T follicular helper cell (primary cell): Measurements from ENCODE around the gene FRAS1.
"Not testable (repeated sequence)": the region's sequence is repeated elsewhere in the genome, so short reads cannot be mapped to it uniquely, and the experiment has no call there.

Experiments
- DNase-seq: peaks from one replicate; pipeline ENCODE4 v3.0.0-alpha.2; 2020; ENCODE audit warnings: low read depth

FRAS1 gene

DNA sequence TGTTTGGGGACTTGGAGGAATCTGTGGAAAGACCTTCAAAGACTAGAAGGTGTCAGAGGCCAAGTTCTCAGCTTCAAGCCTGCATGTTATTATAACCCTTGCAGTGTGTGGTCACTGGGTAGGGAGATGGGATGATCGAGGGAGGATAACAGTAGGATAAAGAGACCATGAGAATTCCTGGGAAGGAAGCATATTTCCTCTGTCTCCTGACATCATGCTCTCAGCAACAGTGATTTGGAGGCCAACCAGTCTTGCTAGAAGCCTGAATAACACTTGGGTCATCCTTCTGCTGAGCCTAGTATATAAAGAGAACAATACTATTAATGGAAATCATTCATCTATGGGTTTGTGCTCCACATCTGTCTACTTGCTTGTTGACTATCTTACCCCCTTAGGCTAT lies 453.6 kb downstream of the FRAS1 start:
- no peak for DNase-seq

DNA sequence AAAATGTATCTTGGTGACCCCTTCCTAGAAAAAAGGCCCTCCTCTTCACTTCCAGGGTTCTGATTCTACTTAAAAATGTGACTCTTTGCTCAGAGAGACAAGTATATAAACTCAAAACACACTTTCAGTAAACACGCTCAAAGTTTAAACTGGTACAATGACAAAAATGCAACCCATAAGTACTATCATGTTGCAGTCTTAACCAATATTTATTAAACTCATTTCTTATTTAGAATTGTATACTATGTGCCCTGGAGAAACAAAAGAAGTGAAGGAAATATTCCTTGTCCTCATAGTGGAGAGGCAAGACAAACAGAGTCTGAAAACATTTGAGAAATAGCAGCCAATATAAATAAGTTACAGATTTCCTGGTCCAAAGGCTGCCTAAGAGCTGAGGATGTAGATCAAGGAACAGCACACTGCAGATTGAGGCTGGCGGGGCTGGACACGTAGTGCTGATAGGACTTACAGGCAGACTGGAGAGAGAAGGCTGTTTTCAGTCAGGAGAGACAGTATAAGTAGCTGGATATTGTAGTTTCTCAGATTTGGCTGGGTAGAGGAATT lies 455.3 kb downstream of the FRAS1 start:
- no peak for DNase-seq

DNA sequence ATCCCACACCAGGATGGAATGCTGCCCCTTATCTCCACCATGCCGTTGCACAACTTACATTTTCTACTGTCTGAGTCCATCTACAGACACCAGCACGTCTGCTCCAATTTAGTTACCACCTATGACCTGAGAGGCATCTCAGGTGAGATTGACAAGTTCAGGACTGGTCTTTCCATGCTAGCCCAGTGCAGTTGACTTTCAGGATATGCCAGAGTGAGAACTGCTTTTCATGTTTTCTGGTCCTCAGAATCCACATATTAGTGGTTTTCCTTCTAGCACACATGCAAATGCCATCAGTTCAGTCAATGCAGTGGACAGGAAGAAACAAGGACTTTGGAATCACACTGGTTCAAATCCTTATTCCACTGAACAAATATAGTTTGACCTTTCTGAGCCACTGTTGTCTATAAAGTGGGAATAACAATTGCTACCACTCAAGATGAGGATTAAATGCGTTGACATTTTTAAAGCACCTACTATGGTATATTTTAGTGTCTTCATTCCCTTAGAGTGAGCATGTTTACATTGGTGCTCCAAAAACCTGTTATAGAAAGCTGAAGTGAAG lies 456.4 kb downstream of the FRAS1 start:
- DNase-seq, result no peak

DNA sequence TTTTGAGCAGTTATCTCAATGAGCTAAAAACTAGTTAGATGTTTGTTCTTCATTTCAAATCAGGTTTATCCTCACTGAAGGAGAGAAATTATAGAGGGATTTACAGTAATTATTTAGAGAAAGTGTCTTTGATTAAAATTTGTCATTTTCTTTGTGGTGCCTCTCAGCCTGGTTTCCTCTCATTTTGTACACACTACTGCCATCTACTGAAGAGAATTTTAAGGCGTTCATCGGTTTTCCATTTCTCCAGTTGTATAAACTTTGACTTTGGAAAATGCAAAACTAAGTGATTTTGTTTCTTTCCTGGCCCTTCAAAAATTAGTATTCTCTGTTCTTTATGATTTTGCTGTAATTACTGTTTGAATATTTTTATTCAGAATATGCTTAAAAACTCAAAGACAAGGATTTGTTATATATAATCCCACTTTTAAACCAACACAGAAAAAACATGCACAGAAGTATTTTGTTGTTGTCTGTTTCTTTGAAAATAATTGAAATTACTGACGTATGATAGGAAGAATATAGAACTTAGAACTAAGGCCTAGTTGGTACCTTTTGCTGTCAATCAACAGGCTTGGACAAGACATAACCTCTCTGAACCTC lies 460.0 kb downstream of the FRAS1 start:
- no peak for DNase-seq

DNA sequence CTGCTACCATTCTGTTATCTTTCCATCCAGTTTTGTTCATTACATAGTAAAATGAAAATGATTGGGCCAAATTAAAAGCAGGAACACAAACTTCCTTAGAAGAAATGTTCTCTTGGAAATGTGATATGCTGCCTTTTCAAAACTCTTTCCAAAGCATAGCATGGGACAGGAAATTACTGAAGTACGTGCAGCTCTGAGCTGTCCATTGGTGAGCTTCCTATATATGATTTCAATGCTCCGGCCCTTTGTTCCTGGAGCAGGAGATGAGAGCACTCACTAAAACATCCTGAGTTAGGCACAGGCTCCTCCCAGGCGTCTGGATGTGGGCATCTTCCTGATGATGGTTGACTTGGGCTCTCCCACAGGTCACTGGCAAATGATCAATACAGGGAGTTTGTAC lies 461.4 kb downstream of the FRAS1 start:
- DNase-seq, result no peak

DNA sequence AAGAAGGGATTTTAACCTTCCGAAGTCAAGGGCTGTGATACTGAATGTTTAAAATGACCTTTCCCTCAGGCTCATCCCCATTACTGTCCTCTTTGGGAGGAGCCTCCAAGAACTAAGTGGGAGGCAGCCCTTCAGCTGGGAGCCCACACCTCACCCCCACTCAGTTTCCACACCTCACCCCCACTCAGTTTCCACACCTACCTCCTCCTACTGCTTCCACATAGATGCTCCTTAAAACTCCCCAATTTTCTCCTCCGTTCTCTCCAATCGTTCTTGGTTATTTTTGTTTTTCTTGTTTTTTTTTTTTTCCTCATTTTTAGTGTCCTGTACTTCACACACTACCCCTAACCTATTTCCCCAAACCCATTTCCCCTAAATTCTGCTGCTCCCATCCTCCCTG lies 462.8 kb downstream of the FRAS1 start:
- DNase-seq, result no peak

DNA sequence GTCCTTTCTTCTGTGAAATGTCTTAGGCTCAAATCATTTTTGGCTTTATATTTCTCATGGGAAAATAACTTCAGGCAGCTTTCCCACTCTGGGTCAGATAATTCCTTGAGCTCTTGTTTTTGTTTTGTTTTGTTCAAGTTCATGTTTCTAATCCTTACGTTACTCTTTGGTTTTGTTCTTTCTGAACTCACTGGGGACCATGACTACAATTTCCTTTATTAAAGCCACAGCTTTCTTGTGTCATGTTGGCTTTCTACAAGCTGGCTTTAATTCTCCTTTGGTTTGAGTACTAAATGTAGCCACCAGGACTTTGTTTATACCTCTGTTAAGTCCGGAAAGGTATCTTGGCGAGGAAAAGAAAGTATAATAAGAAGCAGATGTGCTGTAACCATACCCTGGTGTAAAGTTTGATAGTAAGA lies 463.7 kb downstream of the FRAS1 start:
- no peak for DNase-seq

DNA sequence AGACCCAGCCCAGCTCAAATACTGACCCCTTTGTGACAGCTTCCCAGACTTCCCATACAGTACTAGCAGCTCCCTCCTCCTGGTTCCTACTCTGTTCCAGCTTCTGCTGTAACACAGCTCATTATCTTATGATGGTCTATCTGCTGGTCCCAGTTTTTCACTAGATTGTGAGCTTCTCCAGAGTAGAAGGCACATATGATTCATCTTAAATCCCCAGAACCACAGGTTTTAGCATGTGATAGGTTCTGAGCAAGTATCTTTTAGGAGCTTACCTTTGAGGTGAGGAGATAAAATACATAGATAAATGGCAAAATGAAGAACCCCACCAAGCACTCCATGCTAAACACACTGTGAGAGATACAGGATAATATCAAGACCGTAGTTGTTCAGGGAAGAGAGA lies 466.9 kb downstream of the FRAS1 start:
- no peak for DNase-seq

DNA sequence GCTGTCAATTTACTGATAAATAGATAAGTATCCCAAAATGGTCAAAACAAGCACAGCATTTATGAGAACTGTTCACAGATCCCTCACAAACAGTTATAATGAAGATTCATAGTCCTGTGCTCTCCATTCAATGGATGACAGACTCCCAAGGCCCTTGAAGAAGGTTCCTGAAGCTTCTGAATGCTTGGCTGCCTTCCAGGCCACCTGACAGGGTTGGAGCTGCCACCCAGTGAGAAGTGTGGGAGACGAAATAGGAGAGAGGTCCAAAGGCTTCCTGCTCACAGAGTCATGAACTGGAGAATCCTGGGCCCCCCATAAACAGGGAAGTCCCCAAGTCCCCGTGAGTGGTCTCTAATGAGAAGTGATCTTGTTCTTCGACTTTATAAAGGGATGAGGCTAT lies 468.4 kb downstream of the FRAS1 start:
- DNase-seq, result no peak

DNA sequence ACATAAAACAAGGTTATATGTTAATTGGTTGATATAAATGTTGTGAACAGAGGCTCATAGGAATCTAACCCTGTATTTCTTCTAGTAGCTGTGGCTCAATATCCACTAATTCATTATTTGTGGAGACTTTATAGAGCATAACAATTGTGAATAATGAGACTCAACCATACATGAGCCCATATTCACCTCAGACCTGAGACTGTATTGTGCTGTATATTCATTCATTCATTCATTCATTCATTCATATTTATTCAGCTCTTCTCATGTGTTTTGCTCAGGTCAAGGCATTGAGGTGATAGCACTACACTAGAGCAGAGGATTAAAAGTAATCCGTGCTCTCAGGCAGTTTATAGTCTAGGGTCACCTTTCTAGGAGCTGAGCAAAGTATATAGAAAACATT lies 470.0 kb downstream of the FRAS1 start:
- no peak for DNase-seq

DNA sequence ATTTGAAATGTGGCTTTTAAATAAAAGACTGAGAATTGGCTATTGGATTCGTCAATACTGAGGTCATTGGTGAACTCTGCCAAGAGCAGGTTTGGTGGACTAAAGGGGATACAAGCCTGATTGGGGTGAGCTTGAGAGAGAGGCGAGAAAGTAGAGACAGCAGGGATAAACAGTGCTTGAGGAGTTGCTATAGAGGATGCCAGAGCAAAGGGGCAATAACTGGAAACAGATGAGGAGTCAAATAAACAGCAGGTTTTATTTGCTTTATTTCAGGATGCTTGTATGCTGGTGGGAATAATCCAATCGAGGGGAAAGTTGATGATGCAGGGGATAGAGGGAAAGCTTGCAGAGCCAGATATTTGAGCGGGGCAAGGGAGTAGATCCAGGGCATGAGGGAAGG lies 470.4 kb downstream of the FRAS1 start:
- no peak for DNase-seq

DNA sequence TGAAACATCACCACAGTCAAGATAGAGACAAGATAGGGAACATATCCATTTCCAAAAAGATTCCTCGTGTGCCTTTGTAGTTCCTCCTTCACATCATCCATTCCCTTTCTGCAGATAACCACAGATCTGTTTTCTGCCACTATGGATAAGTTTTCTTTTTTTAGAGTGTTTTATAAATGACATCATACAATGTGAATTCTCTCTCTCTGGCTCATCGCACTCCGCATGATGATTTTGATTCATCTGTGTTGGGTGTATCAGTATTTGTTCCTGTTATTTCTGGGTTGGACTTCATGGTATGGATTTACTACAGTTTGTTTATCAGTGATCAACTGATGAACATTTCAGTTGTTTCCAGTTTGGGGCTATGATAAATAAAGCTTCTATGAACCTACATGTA lies 471.2 kb downstream of the FRAS1 start:
- DNase-seq, result no peak

DNA sequence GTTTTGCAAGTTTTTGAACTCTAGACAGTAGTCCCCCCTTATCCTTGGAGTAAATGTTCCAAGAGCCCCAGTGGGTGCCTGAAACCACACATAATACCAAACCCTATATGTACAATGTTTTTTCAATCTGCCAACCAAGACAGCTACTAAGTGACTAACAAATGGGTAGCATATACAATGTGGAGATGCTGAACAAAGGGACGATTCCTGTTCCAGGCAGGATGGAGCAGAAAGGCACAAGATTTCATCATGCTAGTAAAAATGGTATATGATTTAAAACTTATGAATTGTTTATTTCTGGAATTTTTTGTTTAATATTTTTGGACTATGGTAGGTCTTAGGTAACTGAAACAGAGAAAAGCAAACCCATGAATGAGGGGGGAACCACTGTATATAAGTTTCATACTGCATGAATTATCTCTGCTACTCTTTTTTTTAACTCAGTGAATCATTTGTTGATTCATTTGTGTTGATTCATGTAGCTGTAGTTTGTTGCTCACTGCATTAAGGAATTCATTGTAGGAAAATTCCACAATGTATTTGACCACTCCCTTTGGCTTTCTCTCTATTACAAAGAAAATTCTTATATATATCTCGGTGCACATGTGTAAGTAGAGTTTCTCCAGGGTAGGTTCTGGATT lies 472.6 kb downstream of the FRAS1 start:
- no peak for DNase-seq

DNA sequence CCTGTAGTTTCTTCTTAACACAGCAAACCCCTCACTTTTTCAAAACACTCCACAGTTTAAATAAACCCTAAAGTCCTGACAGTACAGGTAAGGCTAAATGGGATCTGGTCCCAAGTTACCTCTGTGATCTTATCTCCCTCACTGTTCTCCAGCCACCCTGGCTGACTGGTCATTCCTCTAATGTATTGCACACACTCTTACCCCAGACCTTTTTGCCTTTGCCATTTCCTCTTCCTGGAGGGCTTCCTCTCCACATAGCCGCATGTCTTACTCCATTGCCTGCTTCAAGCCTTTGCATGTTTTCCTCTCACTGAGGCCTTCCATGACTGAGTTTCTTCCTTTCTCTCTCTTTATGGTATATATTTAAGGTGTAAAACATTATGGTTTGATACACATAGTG lies 474.9 kb downstream of the FRAS1 start:
- DNase-seq, result no peak

DNA sequence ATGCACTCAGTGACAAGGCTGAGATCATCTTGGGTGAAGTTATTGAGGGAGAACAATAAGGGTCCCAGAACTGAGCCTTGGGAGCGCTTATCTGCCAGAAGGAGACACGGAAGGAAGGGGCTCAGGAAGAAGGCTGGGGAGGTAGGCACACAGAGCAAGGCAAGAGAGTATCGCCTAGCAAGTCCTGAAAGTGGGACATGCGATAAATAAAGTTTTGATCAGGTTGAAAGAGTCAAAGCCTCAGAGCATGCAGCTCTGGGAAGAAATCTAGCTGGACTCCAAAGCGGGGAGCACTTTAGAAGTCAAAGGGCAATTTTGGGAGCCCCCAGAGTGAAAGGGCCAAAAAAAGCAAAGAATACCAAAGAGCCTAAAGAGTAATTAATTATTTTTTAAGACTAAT lies 476.7 kb downstream of the FRAS1 start:
- DNase-seq, result no peak

DNA sequence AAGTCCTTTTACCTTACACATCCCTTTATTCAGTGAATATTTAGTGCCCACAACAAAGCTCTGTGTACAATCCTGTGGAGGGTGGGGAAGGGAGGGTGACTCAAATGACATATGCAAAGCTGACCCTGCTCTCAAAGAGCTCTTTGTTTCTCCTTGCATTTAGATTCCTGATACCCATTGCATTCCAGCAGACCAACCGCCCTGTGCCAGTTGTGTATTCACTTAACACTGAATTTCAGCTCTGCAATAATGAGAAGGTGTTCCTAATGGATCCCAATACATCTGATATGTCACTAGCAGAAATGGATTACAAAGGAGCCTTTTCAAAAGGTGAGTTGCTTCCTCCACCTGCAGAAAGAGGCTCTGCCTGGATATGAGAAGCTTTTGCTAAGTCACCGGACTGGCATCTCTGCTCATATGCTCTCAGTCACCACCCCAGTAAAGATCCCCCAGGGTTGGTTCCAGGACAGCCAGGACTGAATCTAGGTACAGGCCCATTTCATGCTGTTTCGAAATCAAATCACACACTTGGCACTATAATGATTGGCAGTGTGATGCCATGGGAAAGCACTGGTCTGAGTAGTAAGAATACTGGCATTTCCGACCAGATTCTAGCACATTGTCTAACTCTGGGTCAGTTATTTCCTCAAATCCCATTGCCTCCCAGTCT lies 477.3 kb downstream of the FRAS1 start:
- DNase-seq, result no peak

DNA sequence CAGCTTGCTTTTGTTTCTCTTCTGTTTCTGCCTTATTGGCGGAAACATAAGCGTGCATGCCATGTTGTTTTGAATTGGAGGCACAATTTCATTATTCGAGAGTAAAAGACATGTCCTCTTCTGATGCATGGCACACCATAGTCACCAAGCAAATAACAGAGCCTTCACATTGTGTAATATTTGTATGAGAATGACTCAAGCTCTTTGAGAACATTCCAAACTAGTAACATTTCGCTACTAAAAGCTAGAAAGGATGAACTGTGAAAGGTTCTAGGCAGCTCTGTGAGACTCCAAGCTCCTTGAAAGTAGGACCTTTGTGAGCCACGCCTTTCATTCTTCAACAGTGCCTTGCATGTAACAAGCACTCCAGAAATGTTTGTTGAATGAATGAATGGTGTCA lies 485.2 kb downstream of the FRAS1 start:
- no peak for DNase-seq

DNA sequence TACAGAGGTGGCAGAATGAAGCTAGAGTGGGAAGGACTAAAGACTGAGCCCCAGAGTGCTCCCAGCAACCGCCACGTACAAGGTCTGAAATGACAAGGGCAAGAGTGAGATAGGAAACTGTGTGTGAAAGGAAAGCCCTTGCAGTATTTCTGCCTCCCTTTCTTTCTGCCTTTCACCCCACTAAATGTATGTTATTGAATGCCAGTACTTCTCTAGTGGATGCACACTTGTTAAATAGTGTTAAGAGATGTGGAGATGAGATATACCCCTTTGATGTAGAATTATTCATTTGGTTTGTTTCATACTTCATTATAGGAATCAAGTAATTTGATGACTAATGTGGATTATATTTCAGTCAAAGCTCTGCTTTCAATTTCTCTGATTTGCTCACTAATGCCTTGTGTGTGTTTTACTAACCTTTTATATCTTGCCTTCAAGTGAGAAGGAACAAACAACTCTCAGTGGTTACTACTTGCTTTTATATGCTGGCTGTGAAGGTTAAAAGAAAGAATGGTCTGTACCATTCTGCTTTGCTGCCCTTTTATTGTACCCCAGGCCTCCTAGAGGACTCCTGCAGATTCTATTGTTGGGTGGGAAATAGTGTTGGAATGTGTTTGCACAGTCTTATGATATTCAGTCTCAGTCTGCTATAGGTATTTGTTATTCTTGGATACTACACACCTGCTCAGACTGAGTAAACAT lies 486.5 kb downstream of the FRAS1 start:
- no peak for DNase-seq

DNA sequence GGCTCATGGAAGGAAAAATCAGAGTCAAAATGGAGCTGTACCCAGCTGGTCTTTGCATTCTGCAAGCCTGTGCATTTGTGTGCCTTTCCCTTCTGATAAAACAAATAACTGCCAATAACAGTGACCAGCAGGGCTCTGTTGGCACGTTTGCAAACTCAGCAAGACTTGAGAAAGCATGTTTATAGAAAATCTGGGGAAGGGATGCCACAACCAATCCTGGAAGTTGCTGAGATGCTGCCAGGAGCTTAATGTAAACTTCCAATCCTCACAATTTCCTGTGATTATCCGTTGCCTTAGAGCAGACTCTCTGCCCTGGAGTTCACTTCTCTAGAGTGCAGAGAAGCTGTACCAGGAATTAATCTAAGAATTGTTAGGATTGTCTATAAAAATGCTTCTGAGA lies 487.6 kb downstream of the FRAS1 start:
- DNase-seq, result no peak

DNA sequence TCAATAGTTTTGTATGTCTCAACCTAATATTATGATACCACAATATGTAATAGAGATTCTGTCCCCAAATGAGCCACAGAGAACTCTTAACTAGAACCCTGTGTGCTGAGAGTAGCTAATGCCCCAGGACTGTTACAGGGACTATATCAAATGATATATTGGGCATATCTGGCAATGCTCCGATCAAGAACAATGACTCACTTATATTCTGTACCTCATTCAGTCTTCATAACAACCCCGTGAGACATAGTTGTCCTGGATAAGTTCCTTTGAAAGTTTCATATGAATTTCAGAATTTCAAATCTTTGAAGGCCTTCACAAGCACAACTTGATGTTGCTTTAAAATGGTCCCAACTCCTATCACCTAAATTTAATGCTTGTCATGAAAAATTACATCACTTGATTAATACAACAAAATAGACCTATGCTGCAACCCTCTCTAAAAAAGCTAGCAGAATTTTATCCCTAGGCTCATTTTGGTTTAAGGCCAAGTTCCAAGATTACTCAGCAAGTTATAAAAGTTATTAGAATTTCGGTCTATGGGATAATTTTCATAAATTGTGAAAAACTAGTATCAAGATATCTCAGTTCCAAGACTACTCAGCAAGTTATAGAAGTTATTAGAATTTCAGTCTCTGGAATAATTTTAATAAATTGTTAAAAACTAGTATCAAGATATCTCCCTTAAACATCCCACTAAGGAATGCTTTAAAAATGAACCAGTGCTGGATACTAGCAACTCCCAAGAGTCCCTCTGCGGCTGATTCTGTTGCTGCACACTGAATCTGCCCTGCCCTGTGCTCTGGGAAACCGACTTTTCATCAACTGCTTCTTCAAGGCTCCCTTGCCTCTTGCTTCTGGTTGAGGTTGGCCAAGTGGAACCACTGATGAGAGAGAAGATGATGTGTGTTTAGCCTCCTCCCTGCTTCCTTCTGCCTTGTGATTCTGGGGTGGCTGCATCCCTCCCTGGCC lies 488.4 kb downstream of the FRAS1 start:
- no peak for DNase-seq

DNA sequence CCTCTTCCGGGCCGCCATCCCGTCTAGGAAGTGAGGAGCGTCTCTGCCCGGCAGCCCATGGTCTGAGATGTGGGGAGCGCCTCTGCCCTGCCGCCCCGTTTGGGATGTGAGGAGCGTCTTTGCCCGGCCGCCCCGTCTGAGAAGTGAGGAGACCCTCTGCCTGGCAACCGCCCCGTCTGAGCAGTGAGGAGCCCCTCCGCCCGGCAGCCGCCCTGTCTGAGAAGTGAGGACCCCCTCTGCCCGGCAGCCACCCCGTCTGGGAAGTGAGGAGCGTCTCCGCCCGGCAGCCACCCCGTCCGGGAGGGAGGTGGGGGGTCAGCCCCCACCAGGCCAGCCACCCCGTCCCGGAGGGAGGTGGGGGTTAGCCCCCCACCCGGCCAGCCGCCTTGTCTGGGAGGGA lies 490.8 kb downstream of the FRAS1 start:
- not testable (repeated sequence) for DNase-seq
